ENCODE results near the gene SBK1.
"Not testable (repeated sequence)": the region's sequence is repeated elsewhere in the genome, so short reads cannot be mapped to it uniquely, and the experiment has no call there.

Gene SBK1

GRCh38 chr16:28338230-28338629 lies 45.9 kb downstream of the SBK1 start:
- DNase-seq: not testable (repeated sequence)

- not testable (repeated sequence) for DNase-seq
Measured at GRCh38 chr16:28362600-28362999, 70.3 kb downstream of the SBK1 start.

- not testable (repeated sequence) for DNase-seq
Measured at GRCh38 chr16:28363408-28363807, 71.1 kb downstream of the SBK1 start, which contains the start of gene NPIPB6. TSS of gene NPIPB6 (minus strand) at chr16:28363508. CDS start at chr16:28362822, 686 bp downstream.

- not testable (repeated sequence) for DNase-seq
Measured at GRCh38 chr16:28364268-28365173, 72.2 kb downstream of the SBK1 start.

- not testable (repeated sequence) for DNase-seq
Measured at GRCh38 chr16:28367926-28368325, 75.6 kb downstream of the SBK1 start.

Data from inflammatory macrophage treated with lipopolysaccharide for 4 hours (primary cell).